ENCODE data around the gene MRPL12.

DNA sequence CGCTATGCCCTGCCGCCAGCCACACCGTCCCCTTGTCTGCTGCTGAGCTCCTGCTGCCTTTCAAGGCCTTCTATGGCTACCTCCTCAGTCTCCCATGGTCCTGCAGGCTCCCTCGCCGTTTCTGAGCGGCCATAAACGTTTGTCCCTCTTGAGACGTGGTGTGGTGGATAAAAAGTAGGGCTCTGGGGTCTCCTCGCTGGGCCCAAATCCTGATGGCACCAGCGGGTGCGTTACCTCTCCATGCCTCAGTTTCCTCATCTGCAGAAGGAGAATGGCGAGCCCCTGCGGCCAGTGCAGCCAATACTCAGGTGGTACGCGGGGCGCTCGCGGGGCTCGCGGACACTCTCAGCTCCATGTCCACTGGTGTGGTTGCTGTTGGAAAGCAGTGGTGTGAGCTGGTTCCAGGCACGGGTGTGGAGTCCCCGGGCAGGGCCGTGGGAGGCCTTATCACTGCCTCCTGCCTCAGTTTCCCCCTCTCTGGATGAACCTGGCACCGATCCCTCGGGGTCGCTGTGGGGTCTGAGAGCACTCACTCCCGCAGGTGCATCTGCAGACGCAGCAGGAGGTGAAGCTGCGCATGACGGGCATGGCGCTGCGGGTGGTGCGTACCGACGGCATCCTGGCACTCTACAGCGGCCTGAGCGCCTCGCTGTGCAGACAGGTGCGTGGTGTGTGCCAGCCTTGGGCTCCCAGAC, 11.4 kb downstream of the MRPL12 start:
- no peak for TF ChIP-seq EZH2 (optimal IDR thresholded peaks at IDR 0.05; ENCODE audit: low read depth, low read length)
- TF ChIP-seq CTCF (IDR thresholded peaks at IDR 0.05; ENCODE audit: low read length), result no peak

Data from MM.1S (cell line).